Stimulated activated CD8-positive, alpha-beta memory T cell treated with anti-CD3 and anti-CD28 coated beads, Interleukin-7, amount 100 ng/mL, for 48 hours (primary cell): Measurements from ENCODE around the gene BTN1A1.

Experiments used
- DNase-seq, 2 donors: peaks; one replicate each; pipeline ENCODE4 v3.0.0-alpha.2; 2020; ENCODE audit warnings: low read depth in 1 of 2; ENCODE audit errors: extremely low read depth in 1 of 2

Gene BTN1A1

DNA sequence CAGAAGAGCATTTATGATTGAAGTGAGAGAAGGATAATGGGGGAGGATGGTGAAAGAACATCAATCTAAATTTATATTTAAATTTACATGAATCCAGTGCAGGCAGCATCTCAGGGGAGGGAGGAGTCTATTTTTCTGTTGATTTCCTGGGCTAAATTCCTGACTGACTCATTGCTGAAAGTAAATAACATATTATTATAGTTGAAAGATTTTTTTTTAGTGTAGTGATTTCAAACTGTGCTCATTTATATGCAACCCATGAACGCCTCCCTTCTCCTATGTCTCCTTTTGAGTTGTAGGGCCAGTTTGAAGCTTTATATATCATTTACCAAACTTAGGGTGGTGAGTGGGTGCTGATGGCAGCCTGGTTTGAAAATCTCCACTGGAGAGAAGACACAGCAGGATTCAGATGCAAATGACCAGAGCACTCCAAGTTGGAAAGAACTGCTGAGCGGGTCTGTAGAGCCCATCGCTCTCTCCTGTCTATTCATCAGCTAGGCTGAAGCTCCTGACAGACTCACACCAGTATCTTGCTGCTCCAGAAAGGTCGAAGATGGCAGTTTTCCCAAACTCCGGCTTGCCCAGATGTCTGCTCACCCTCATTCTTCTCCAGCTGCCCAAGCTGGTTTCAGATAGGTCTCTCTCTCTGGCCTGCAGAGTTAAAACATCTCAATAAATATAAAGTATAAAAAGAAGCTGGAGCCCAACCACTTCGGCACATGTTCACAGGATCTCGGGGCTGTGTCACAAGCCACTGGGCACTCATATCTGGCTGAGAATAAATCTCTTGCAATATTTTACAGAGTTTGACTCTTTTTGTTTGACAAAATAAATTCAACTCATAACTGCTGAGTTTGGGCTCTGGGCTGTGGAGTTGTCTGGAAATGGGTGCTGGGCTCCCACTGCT lies 24.0 kb upstream of the BTN1A1 start:
- no peak for DNase-seq

DNA sequence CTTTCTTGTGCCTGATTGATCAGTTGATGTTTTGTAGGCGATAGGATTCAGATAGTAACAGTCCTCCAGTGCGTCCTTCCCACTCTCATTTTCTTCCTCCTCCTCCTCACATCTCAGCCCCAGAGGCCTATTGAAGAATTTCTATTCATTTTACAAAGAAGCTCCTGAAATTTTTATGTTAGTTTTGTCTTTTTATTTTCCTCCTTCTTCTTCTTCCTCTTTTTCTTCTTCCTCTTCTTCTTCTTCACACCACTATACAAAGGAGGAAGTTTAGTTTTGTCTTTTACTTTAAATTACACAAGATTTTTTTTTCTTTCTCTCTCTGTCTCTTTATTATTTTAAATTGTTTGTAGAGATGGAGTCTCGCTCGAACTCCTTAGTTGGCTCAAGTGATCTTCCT lies 23.2 kb upstream of the BTN1A1 start:
- no peak for DNase-seq

DNA sequence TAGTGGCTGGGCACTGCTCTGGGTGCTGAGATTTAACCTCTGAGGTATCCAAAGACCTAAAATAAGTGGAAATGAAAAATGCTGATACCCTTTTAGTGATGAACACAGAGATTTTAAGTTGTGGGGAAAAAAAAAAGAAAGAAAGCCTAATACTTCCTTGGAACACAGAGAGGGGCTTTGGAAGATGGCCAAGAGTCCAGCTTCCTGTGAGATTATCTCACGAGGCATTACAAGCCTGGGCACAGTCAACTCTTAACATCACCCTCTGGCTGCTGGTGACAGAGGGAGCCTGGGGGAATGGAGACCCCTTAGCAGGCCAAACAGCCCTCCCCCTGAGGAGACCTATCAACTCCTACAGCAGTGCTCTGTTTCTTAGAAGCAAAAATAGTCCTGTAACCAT lies 22.7 kb upstream of the BTN1A1 start:
- no peak for DNase-seq

DNA sequence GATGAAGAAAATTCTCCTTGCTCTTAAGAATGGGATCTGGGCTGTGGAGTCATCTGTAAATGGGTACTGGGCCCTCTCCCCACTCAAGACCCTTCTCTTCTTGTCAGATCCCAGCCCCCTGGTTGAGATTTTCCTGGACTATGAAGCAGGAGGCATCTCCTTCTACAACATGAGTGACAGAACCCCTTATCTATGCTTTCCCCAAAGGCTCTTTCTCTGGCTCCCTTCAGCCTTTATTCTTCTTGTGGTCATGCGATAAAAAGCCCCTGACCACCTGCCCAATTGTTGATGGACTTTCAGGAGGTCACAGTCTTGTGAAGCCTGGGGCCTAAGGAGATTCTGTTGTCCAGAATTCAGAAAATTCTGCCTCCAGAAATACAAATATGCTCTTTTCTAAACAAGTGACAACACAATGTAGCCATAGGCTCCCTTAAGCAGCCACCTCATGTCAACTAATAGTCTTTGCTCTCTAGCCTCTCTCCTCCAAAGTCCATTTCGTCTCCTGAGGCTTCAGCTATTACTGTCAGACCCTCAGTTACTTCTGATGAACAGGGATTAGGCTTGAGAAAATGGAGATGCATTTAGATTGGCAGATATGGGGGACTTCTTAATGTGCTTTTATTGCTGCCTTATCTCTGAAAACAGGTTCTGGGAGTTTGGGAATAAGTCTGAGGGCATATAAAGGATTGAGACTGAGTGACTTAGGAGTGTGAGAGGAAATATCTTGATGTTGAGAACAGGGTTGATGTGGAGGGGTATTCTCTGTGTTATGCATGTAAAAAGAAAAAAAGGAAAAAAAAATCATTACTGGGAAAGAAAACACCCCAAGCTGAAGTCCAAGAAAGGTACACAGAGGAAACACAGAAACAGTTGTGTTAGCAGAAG lies 21.8 kb upstream of the BTN1A1 start:
- no peak for DNase-seq

DNA sequence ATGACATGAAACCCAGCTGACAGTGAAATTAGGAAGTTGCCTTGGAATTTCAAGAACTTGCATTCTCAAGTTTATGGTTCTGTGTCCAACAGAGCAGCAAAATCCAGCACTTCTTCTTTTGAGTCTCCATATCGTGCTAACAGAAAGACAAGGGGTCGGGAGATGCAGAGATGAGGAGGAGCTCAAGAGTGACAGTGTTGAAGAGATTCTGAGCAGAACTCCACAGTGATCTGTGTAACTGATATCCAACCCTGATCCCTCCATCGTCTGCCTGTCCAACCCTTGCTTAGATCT lies 21.2 kb upstream of the BTN1A1 start:
- no peak for DNase-seq

DNA sequence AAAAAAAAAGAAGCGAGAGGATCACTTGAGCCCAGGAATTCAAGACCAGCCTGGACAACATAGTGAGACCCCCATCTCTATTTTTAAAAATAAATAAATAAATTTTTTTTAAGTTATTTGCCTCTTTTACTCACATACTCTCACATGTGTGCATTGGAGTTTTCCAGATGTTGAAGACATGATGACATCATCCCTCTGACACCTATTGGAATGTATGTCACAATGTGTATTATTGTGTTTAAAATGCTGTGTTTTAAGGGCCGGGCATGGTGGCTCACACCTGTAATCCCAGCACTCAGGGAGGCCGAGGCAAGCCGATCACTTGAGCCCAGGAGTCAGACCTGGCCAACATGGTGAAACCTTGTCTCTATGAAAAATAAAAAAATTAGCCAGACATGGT lies 17.8 kb upstream of the BTN1A1 start:
- DNase-seq, result no peak

DNA sequence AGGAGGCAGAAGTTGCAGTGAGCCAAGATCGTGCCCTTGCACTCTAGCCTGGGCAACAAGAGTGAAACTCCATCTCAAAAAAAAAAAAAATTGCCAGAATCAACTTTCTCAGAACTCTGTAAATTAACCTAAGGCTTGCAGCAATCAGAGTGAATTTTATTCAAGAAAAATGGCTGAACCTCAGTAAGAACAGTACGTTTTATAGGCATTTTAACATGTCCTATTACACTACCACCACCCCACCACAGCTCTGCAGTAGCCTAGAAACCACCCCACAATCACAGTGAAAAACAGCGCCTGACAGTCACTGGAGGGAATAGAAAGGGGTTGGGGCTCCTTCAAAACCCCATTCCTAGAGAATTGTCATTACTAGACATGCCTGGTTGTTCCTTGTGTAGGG lies 16.4 kb upstream of the BTN1A1 start:
- DNase-seq, result no peak

DNA sequence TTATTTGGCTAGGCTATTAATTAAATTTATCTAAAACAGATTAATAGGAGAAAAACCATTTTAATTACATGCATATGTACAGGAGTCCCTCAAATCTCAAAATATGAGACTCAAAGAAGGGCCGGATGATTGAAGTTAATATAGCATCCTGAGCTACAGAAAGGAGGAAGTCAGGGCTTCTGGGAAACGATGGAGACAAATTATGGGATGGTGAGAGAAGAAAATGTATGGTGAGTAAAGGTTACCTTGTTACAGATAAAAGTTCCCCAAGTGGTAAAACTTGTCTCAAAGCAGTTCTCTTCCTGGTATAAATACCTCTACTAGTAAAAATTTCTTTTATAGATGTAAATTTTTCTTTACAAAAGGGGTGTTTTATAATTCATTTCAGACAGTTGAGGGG lies 15.9 kb upstream of the BTN1A1 start:
- DNase-seq, result no peak

DNA sequence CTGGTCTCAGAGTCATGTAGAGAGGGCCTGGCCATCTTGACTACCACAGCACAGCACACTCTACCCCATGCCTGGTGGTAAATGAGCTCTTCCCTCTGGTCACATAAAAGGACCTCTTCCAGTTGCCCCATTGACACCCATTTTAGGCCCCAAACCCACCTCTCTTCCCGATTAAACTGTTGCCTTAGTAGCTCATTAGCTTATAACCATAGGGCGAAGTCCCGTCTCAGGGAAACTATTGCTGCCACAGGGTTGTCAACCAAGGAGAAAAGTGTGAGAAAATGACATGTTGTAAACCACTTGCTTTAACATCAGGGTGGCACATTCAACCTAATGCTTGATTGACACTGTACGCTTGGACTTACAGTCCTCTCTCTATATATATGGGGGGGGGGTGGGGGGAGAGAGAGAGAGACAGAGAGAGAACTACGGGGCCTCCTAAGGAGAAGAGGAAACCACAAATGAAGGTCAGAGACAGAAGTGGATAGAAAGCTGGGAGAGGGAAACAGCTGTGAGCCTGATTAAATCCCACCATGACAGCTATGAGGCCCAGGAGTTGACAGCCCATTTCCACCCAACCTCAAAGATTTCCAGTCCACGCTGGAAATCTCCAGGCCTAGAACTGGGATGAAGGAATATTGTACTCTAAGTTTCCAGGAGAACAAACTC lies 14.9 kb upstream of the BTN1A1 start:
- no peak for DNase-seq

DNA sequence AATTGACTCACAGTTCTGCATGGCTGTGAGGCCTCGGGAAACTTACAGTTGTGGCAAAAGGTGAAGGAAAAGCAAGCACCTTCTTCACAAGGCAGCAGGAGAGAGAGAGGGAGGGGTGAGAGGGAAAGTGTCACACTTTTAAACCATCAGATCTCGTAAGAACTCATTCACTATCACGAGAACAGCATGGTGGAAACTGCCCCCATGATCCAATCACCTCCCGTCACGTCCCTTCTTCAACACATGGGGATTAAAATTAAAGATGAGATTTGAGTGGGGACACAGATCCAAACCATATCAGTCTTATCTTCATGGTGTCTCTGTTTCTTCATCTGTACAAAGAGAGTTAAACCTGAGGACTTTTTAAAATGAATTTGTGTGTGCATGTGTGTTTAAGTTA lies 13.7 kb upstream of the BTN1A1 start:
- DNase-seq, result no peak

DNA sequence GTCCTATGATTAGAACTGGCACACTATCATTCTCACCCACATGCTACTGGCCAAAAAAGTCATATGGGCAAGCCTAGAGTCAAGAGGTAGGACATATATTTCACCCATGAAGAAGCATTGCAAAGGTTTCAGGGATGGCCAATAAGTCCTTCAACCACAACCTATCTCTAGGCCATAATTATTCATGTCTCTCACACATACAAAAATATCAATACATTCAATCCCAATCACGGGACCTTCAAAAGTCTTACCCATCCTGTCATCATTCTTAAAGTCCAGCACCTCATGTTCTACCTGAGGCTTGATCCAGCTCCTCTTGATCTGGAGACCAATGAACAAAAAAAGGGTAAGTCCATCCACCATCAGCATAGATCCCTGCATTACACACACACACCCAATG lies 12.6 kb upstream of the BTN1A1 start:
- DNase-seq, result no peak

DNA sequence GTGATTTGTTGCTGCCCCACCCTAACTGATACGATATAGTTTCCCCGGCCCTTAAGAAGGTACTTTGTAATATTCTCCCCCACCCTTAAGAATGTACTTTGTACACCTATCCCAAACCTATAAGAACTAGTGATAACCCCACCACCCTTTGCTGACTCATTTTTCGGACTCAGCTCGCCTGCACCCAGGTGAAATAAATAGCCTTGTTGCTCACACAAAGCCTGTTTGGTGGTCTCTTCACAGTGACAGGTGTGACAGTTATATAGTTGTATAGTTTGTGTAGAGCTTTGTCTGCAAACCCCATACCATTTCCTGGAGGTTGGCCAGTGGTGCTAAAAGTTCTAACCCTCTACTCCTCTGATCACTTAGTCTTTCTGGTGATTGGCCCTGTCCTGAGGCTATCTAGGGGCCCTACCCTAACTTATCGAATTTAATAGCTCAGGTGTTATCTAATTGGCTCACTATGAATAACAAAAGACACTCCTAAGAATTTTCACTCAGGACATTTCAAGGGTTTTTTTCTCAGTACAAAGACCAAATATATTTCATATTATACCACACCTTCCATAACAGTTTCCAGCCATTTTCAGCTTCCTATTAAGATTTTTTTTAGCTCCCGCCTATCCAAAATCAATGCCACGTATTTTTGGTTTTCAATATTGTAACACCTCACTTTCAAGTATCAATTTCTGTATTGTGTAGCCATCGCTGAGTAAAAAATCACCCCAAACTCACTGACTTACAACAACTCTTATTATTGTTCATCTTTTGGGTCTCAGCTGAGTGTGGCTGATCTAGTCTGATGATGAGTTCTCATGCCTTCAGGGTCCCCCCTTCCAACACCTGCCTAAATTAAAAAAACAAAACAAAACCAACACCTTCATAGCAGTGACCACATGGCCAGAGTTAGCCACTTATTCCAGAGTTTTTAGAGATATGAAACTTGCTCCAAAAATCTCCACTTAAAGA lies 9.8 kb upstream of the BTN1A1 start:
- DNase-seq, result no peak

DNA sequence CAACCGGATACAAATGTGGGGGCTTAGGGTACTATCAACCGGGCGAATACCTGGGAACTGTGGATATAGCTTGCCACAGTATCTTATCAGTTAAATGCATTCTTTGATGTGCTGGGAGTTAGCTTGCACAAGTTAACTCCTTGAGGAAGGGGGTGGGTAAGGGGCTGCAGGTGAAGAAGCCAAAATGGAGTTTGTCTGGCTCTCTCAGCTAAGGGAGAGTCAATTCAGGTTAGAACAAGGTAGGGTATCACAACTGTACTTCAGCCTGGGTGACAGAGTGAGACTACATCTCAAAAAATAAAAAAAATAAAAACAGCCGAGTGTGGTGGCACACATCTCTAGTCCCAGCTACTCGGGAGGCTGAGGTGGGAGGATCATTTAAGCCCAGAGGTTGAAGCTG lies 8.5 kb upstream of the BTN1A1 start:
- DNase-seq, result no peak

DNA sequence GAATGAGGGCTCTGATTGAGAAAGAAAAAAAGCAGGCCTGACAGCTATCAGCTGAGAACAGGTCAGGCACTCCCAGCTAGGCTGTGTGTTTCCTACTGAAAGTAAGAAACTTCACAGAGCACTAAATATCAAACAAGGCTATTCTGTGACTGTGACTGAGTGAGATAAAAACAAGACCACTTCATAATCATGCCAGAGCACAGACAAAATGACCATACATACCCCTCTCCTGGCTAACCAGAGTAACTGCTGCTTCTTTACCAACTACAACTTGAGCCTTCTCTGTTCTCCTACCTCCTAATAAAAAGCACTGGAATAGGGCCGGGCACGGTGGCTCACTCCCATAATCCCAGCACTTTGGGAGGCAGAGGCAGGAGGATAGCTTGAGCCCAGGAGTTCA lies 6.8 kb upstream of the BTN1A1 start:
- DNase-seq, result no peak

DNA sequence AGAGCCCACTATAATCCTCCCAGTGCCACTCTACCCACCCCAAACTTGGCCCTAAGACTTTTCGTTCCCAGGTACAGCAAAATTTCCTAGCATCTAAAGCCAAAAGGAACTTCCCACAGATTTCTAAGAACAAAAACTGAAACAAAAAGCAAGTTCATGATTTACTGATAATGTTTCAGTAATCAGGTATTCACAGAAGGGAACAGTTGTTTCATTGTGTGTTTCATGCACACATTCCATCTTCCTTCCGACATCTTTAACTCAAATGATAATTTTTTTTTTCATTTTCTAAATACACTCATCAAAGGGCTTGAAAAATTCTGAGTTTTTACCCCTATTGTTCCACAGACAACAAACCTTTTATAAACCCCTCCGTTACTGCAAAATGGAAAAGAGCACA lies 6.0 kb upstream of the BTN1A1 start:
- DNase-seq, result no peak

DNA sequence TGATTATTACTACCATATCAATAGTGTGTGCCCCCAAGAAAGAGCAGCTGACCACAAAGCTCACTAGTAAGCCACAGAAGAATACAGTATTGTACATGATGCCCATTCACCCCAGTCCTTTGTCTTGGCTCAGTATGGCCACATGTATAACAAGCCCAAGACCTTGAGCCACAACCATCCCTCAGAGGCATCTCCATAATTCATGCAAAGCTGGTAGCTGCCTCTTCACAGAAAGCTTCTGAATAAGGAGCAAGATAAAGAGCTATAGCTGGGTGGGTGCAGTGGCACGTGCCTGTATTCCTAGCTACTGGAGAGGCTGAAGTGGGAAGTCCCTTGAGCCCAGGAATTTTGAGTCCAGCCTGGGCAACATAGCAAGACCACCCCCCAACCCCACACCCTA lies 4.8 kb upstream of the BTN1A1 start:
- DNase-seq, result no peak

DNA sequence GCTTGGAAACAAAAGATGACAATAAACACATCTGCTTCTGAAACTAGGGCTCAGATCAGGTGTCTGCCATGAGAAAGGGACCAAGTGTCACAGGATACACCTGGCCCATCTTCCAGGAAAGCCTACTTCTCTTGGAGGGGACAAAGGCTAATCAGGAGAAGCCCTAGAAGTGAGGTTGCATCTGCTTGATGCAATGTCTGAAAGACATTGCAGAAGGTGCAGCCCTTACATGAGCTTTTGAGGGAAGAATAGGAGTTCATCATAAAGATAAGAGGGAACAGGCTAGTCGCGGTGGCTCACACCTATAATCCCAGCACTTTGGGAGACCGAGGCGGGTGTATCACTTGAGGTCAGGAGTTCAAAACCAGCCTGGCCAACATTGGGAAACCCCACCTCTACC lies 2.5 kb upstream of the BTN1A1 start:
- no peak for DNase-seq

DNA sequence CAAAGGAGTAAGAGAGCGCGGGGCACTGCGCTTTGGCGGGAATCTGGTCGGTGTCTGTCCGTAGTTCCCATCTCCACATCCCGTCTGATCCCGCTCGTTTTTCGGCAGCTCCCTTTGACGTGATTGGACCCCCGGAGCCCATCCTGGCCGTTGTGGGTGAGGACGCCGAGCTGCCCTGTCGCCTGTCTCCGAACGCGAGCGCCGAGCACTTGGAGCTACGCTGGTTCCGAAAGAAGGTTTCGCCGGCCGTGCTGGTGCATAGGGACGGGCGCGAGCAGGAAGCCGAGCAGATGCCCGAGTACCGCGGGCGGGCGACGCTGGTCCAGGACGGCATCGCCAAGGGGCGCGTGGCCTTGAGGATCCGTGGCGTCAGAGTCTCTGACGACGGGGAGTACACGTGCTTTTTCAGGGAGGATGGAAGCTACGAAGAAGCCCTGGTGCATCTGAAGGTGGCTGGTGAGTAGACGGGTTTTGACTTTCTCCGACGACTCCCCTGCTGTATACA lies 1.4 kb downstream of the BTN1A1 start:
- peak in 1 of 2 donors; percentile 7 for DNase-seq

DNA sequence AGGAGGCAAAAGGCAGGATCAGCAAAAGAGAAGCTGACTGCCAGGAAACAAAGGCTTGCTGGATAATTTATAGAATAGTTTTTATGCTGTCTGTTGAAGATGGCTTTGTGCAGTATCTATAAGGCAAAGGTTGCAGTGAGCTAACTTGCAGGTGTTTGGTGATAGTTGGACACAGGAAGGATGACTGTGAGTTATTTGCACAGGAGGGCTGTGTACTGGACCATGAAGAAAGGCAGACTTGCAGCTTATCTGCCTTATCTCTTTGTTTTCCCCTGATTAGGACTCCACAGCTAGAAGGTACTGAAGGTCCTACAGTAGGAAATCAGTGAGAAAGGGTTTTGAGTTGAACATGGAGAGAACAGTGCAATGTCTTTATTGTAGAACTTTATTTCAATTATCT lies 2.1 kb downstream of the BTN1A1 start:
- no peak for DNase-seq

DNA sequence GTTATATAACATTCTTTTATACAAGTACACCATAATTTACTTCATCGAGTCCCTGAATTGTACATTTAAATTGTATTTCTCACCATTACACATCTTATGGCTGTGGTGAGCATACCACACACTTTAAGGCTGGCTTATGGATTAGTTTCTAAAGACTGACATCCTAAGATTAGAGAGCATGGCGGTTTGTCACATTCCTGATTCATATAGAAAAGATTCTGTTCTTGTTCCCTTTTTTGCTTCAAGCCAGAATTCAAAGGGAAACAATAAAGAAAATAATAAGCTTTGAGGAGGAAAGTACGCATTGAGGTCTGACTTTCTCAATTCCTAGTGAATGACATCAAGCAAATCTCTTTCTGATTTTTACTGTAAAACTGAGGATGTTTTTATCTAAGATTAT lies 2.5 kb downstream of the BTN1A1 start:
- no peak for DNase-seq
